ENCODE measurements around the gene CDKN2A. TPM values are rescaled to one million over a fixed set of nuclear protein-coding genes. Genes with fewer than 3 reads are reported as not detected.

CDKN2A gene
- total and polyA plus RNA-seq, 2 donors (not counting 3 experiments of a cell fraction or from before 2014, with no cell fraction given) = 8.5 to 10.7 TPM

DNA sequence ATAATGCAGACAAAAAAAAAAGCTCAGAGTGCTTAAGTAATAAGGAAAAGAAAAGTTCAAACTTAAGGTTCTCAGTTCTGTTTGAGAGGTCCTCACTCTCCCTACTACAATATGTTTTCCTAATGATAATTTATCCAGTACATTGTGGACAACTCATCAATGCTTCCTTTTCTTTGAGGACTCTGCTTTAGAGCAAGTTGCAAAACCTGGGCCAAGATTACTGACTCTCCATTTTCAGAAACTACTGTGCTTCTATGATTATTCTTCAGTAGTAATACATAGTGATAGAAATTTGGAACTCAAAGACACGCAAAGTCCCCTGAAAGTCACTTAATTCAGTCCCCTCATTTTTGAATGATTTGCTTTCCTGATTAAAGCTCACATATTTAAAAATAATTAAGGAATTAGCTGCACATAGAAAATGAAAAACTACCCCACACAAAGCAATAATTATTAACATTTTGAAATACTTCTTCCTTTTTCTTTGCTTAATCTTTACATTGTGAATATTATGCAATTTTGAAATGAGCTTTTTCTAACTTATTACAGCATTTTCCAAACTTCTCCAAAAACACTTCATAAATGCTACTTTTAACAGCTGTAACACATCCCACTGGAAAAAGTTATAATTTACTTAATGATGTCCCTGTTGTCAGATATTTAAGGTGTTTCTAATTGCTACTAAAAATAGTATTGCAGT lies 11.2 kb downstream of the CDKN2A start:
- no peaks in the 10 kb centered on the region for H3K79me2 ChIP-seq (ENCODE audit: control insufficient read depth, insufficient read depth, low read length)
- H3K4me3 ChIP-seq (replicated peaks in 1 of 3; ENCODE audit: insufficient read depth in 1 of 3, low read depth in 1 of 3, low read length in 3 of 3) = no peak overlapping the region
- no peak overlapping the region for H2AFZ ChIP-seq (ENCODE audit: low read depth, low read length)
- no peak for FAIRE-seq
- TF ChIP-seq, protein P1, sequence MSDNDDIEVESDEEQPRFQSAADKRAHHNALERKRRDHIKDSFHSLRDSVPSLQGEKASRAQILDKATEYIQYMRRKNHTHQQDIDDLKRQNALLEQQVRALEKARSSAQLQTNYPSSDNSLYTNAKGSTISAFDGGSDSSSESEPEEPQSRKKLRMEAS (IDR thresholded peaks at IDR 0.05; ENCODE audit: insufficient read depth, insufficient read length) = no peak
- TF ChIP-seq EZH2 (IDR thresholded peaks at IDR 0.05; ENCODE audit: borderline replicate concordance, low read depth, low read length, severe bottlenecking) = no peak
- TF ChIP-seq GATA2 (IDR thresholded peaks at IDR 0.05; ENCODE audit: insufficient read depth, insufficient read length, low read depth, low read length) = no peak
- TF ChIP-seq POLR2A (IDR thresholded peaks at IDR 0.05; ENCODE audit: low read depth, low read length) = no peak
- no peak for TF ChIP-seq JUN (IDR thresholded peaks at IDR 0.05; ENCODE audit: borderline replicate concordance, insufficient read depth, insufficient read length, low read depth)
- TF ChIP-seq, protein P2, sequence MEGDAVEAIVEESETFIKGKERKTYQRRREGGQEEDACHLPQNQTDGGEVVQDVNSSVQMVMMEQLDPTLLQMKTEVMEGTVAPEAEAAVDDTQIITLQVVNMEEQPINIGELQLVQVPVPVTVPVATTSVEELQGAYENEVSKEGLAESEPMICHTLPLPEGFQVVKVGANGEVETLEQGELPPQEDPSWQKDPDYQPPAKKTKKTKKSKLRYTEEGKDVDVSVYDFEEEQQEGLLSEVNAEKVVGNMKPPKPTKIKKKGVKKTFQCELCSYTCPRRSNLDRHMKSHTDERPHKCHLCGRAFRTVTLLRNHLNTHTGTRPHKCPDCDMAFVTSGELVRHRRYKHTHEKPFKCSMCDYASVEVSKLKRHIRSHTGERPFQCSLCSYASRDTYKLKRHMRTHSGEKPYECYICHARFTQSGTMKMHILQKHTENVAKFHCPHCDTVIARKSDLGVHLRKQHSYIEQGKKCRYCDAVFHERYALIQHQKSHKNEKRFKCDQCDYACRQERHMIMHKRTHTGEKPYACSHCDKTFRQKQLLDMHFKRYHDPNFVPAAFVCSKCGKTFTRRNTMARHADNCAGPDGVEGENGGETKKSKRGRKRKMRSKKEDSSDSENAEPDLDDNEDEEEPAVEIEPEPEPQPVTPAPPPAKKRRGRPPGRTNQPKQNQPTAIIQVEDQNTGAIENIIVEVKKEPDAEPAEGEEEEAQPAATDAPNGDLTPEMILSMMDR (IDR thresholded peaks at IDR 0.05; ENCODE audit: extremely low read depth in 1 of 2, insufficient read depth in 1 of 2, low read depth in 1 of 2, low read length in 2 of 2) = no peak
- no peak for TF ChIP-seq POLR2AphosphoS5 (IDR thresholded peaks at IDR 0.05; ENCODE audit: insufficient read depth, low read depth, low read length)
- TF ChIP-seq FOS (IDR thresholded peaks at IDR 0.05; ENCODE audit: borderline replicate concordance, insufficient read depth, low read length) = no peak
- TF ChIP-seq MYC (IDR thresholded peaks at IDR 0.05; ENCODE audit: low read depth, low read length) = no peak
- POLR2A ChIA-PET = no interaction called here
- H3K9me1 ChIP-seq (replicated peaks; ENCODE audit: control insufficient read depth, extremely low read depth, insufficient read depth, low read length) = no peaks in the 10 kb centered on the region
- BruUV-seq (replicated peaks) = no TSS peak
- no peak for DNase-seq (ENCODE audit: low read depth, low spot score)
- intact Hi-C loops (cut with micrococcal nuclease) = no loop called here
- no peaks in the 10 kb centered on the region for H4K20me1 ChIP-seq (replicated peaks; ENCODE audit: control insufficient read depth, extremely low read depth, insufficient read depth, low read length)
- H3K27ac ChIP-seq (ENCODE audit: insufficient read depth, low read depth, low read length) = no peak overlapping the region
- peaks cover 38 to 95% of the 10 kb centered on the region in 2 experiments for H3K27me3 ChIP-seq (ENCODE audit: control insufficient read depth in 2 of 2, insufficient read depth in 2 of 2, low read length in 2 of 2)
- CTCF ChIA-PET = interaction anchor here (0.6 to 2.7 kb wide), 9 partner anchors 9 to 261 kb away, joined by 3 to 10 read pairs (median 4); partner anchors contain the start of genes CDKN2A, CDKN2B and CDKN2B-AS1
- no peaks in the 10 kb centered on the region for H3K36me3 ChIP-seq (ENCODE audit: control insufficient read depth in 2 of 2, extremely low read depth in 1 of 2, insufficient read depth in 2 of 2, low read length in 2 of 2)
- H3K9ac ChIP-seq (replicated peaks; ENCODE audit: extremely low read depth, insufficient read depth, low read length) = no peak overlapping the region
- dilution Hi-C loops (cut with MboI; ENCODE audit: extremely low pct_ligation_motif_present, low sequenced_read_pairs) = no loop called here
- peaks cover 9% of the 10 kb centered on the region for H3K4me1 ChIP-seq (ENCODE audit: control insufficient read depth, extremely low read depth, insufficient read depth, low read length)
- H3K4me2 ChIP-seq (ENCODE audit: insufficient read depth, low read length) = no peak overlapping the region
- no peaks in the 10 kb centered on the region for H3K9me3 ChIP-seq (replicated peaks; ENCODE audit: control insufficient read depth, insufficient read depth, low read length)

All from endothelial cell of umbilical vein (primary cell).